Retinal pigment epithelial cell (primary cell): ENCODE data around the gene CELF4.

Experiments used
- DNase-seq: peaks from one replicate; pipeline ENCODE4 v3.0.0-alpha.2; 2010; ENCODE audit warnings: low read depth
- H3K4me3 ChIP-seq: 2 replicates; pipeline ENCODE4 v1.5.1; 2011; ENCODE audit warnings: mild to moderate bottlenecking, low read length, control low read depth, moderate library complexity
- TF ChIP-seq, protein P1 (sequence below): conservative IDR thresholded peaks from 2 replicates; pipeline ENCODE4 v1.5.1; 2011; ENCODE audit warnings: low read depth, low read length, control low read depth, inconsistent platforms

Gene CELF4

DNA sequence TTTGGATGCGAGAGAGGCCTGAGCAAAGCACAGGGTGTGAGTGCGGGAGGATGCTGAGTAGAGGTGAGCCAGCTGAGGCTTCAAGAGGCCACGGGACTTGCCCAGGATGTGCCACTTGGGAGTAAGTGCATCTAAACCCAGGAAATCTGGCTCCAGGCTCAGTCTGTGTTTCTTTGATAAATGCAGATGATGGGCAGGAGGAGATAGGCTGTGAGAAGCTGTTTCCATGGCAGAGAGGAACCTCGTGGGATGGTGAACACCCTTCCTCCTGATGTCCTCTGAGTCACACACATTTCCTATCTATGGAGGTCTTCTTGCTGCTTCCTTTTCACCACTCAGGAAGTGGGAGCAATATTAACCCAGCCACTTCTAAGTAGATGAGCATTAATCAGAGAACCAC is 38.4 kb upstream of the CELF4 start:
- no peak overlapping the region for H3K4me3 ChIP-seq
- TF ChIP-seq, protein P1, sequence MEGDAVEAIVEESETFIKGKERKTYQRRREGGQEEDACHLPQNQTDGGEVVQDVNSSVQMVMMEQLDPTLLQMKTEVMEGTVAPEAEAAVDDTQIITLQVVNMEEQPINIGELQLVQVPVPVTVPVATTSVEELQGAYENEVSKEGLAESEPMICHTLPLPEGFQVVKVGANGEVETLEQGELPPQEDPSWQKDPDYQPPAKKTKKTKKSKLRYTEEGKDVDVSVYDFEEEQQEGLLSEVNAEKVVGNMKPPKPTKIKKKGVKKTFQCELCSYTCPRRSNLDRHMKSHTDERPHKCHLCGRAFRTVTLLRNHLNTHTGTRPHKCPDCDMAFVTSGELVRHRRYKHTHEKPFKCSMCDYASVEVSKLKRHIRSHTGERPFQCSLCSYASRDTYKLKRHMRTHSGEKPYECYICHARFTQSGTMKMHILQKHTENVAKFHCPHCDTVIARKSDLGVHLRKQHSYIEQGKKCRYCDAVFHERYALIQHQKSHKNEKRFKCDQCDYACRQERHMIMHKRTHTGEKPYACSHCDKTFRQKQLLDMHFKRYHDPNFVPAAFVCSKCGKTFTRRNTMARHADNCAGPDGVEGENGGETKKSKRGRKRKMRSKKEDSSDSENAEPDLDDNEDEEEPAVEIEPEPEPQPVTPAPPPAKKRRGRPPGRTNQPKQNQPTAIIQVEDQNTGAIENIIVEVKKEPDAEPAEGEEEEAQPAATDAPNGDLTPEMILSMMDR: no peak
- no peak for DNase-seq

DNA sequence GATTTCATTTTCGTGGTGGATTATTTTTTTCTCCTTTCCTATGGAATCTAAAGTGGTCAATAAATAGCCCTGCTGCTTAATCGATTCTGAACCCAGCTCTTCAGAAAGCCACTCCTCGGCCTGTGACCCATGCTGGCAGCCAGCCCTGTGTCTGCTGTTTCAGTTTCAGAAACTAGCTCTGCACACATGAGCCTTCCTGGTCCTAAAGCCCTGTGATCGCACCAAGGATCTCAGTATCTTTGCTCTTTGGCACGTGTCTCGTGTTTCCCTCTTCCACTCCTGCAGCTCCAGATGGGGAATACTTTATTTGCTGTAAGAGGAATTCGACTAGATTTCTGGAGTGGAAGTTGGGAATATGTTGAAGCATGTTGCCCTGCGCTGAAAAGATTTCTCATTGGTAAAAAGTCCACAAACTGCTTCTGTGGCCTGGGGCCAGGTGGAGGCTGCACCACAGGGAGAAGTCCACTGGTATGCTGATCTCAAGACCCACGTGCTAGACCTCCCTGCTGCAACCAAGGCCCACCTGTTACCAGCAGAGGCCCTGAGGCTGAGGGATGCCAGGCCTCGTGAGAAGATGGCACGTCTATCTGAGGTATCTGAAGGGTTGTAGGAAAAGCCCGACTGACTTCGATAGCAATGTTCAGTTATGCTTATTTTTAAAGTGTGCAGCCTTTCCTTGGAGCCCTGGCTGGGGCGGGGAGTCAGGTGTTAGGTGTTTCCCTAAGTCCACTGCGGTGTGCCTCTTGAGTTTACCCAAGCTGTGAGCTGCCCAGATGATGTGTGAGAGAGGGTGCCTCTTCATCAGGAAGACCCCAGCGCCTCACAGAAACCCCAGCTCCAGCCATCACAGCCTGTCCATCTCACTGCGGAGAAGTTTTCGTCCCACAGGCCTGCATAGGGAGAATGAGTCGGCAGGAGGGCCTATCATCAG is 33.6 kb upstream of the CELF4 start:
- TF ChIP-seq, protein P1: no peak
- DNase-seq: no peak
- no peak overlapping the region for H3K4me3 ChIP-seq

DNA sequence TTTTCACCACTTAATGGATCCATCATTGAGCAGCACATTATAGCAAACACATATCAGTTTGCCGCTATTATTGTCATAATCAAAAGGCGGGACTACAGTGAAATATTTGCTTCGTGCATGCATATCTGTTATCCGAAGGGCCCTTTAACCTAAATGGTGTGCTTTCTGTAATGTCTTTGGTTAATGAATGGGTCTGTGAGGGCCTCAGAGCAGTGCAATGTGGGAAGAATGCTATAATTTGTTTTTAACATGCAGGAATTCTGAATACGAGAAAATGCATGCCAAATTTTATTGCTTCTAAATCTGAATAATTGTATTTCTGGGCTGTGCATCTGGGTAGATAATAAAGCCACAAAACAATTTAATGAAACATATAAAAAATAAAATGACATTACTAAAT is 32.8 kb upstream of the CELF4 start:
- H3K4me3 ChIP-seq: no peak overlapping the region
- TF ChIP-seq, protein P1: no peak
- DNase-seq: no peak

DNA sequence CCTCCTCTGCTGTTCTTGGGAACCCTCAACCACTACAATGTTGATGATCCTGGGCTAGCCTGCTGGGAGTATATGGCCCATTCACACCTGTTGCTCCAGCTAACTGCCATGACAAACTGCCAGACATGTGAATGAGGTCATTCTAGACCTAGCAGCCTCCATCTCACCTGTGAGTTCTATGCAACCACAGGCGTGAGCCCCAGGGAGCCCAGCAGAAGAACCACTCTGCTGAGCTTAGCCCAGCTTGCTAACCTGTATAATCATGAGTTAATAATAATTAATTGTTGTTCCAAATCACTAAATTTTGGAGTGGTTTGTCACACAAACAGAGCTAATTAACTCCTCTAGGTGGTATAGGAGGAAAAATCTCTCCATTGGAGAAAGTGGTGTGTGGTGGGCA is 24.7 kb upstream of the CELF4 start:
- TF ChIP-seq, protein P1: no peak
- no peak overlapping the region for H3K4me3 ChIP-seq
- no peak for DNase-seq

DNA sequence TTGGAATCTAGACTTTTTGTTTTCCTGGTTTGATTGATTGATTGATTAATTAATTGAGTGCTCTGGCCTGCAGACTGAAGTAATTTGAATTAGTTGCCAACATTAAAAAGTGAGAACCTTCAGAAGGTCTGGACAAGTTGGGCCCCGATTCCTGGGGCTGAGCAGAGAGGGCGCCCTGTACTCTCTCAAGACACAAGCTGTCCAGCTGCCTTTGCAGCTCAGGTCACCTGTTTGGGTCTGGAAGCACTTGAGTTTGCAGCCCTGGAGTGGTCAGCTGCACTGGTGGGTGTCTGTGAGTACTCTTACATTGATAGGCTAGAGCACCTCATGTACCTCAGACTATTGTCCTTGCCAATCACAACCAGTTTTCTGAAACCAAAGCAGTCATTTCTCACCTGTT is 22.7 kb upstream of the CELF4 start:
- no peak for DNase-seq
- no peak overlapping the region for H3K4me3 ChIP-seq
- TF ChIP-seq, protein P1: no peak

DNA sequence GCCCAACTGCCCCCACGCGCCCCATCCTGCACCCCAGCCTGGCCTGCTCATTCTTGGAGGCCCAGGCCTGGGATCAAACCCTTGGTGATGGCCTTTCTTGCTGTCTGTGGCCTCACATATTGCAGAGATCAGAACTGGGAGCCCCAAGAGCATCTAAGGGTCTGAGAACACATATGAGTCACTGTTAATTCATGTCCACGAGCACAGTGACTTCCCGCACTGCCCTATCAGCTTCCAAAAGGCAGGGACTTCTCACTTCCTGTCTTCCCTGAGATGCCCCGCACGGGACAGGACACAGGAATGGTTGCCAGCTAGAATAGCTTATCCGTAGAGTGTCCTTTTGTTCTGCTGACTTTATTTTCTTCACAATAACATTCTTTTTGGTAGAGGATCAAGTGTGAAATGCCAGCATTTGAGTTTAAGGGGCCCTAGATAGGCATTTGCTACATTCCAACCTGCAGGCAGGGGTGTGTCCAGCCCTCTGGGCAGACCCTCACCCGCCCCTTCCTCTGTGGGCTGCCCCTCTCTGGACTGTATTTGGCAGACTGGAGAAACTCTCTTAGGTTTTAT is 21.1 kb upstream of the CELF4 start:
- DNase-seq: no peak
- TF ChIP-seq, protein P1: no peak
- no peak overlapping the region for H3K4me3 ChIP-seq
